ENCODE data around the gene SHLD1.
"Not testable (repeated sequence)": the region's sequence is repeated elsewhere in the genome, so short reads cannot be mapped to it uniquely, and the experiment has no call there.

Gene SHLD1

GRCh38 chr20:5797843-5798462, 47.8 kb downstream of the SHLD1 start:
- Histone ChIP-seq H3K9ac (ENCODE audit: low read depth, low read length) (no peak overlapping the region), H3K4me3 (ENCODE audit: low read length) (no peak overlapping the region), H3K4me1 (ENCODE audit: insufficient read depth, low read length) (peaks cover 12% of the 10 kb centered on the region; the same call in 1 of the 2 replicates), H3K36me3 (ENCODE audit: insufficient read depth, low read length) (no peaks in the 10 kb centered on the region), H3K27ac (ENCODE audit: low read depth, low read length) (no peak overlapping the region), H3K27me3 (ENCODE audit: insufficient read depth, low read length) (no peaks in the 10 kb centered on the region), H3K9me3 (ENCODE audit: insufficient read depth, low read depth, low read length) (no peaks in the 10 kb centered on the region)
- 78% methylated on average over 7 of the region's 7 CpGs for WGBS

- H3K36me3 ChIP-seq (ENCODE audit: insufficient read depth, low read length); H3K4me3 ChIP-seq (ENCODE audit: low read length); H3K27ac ChIP-seq (ENCODE audit: low read depth, low read length); H3K9ac ChIP-seq (ENCODE audit: low read depth, low read length); H3K27me3 ChIP-seq (ENCODE audit: insufficient read depth, low read length); H3K9me3 ChIP-seq (ENCODE audit: insufficient read depth, low read depth, low read length); H3K4me1 ChIP-seq (ENCODE audit: insufficient read depth, low read length): not testable (repeated sequence)
- 96% methylated on average over 11 of the region's 13 CpGs for WGBS
Measured at GRCh38 chr20:5803754-5804303, 53.6 kb downstream of the SHLD1 start.

- no peak overlapping the region for H3K4me3 ChIP-seq (ENCODE audit: low read length)
- WGBS = 92% methylated on average over 7 of the region's 7 CpGs
- H3K36me3 ChIP-seq (ENCODE audit: insufficient read depth, low read length) = no peaks in the 10 kb centered on the region
- no peaks in the 10 kb centered on the region for H3K9me3 ChIP-seq (ENCODE audit: insufficient read depth, low read depth, low read length)
- H3K27ac ChIP-seq (ENCODE audit: low read depth, low read length) = no peak overlapping the region
- H3K27me3 ChIP-seq (ENCODE audit: insufficient read depth, low read length) = no peaks in the 10 kb centered on the region
- peaks cover 7% of the 10 kb centered on the region for H3K4me1 ChIP-seq (ENCODE audit: insufficient read depth, low read length)
- no peak overlapping the region for H3K9ac ChIP-seq (ENCODE audit: low read depth, low read length)
Measured at GRCh38 chr20:5806457-5807263, 56.5 kb downstream of the SHLD1 start.

- H3K4me1 ChIP-seq (ENCODE audit: insufficient read depth, low read length) = peaks cover 7% of the 10 kb centered on the region
- H3K36me3 ChIP-seq (ENCODE audit: insufficient read depth, low read length) = no peaks in the 10 kb centered on the region
- no peak overlapping the region for H3K27ac ChIP-seq (ENCODE audit: low read depth, low read length)
- H3K4me3 ChIP-seq (ENCODE audit: low read length) = no peak overlapping the region
- no peak overlapping the region for H3K9ac ChIP-seq (ENCODE audit: low read depth, low read length)
- whole genome bisulfite sequencing = 97% methylated on average over 3 of the region's 3 CpGs
- H3K9me3 ChIP-seq (ENCODE audit: insufficient read depth, low read depth, low read length) = no peaks in the 10 kb centered on the region
- no peaks in the 10 kb centered on the region for H3K27me3 ChIP-seq (ENCODE audit: insufficient read depth, low read length)
Measured at GRCh38 chr20:5807431-5807830, 57.2 kb downstream of the SHLD1 start.

GRCh38 chr20:5808901-5809300, 58.7 kb downstream of the SHLD1 start:
- Histone ChIP-seq H3K27ac (ENCODE audit: low read depth, low read length) (no peak overlapping the region), H3K4me1 (ENCODE audit: insufficient read depth, low read length) (peaks cover 7% of the 10 kb centered on the region), H3K9ac (ENCODE audit: low read depth, low read length) (no peak overlapping the region), H3K4me3 (ENCODE audit: low read length) (no peak overlapping the region), H3K9me3 (ENCODE audit: insufficient read depth, low read depth, low read length) (no peaks in the 10 kb centered on the region), H3K36me3 (ENCODE audit: insufficient read depth, low read length) (no peaks in the 10 kb centered on the region), H3K27me3 (ENCODE audit: insufficient read depth, low read length) (no peaks in the 10 kb centered on the region)
- 94% methylated on average over 1 of the region's 2 CpGs for WGBS

- Histone ChIP-seq H3K36me3 (ENCODE audit: insufficient read depth, low read length) (no peaks in the 10 kb centered on the region), H3K27ac (ENCODE audit: low read depth, low read length) (no peak overlapping the region), H3K4me1 (ENCODE audit: insufficient read depth, low read length) (peaks cover 5% of the 10 kb centered on the region)
Measured at GRCh38 chr20:5809495-5809894, 59.3 kb downstream of the SHLD1 start.

GRCh38 chr20:5810800-5811422, 60.7 kb downstream of the SHLD1 start:
- no peak overlapping the region for H3K27ac ChIP-seq (ENCODE audit: low read depth, low read length)
- 91% methylated on average over 5 of the region's 5 CpGs for WGBS
- H3K4me1 ChIP-seq (ENCODE audit: insufficient read depth, low read length) = no peaks in the 10 kb centered on the region

More at GRCh38 chr20:5809495-5809894, 59.3 kb downstream of the SHLD1 start:
- H3K27me3 ChIP-seq (ENCODE audit: insufficient read depth, low read length) = no peaks in the 10 kb centered on the region
- H3K9me3 ChIP-seq (ENCODE audit: insufficient read depth, low read depth, low read length) = no peaks in the 10 kb centered on the region
- 89% methylated on average over 5 of the region's 5 CpGs for WGBS
- H3K4me3 ChIP-seq (ENCODE audit: low read length) = no peak overlapping the region
- no peak overlapping the region for H3K9ac ChIP-seq (ENCODE audit: low read depth, low read length)

GRCh38 chr20:5811746-5812145, 61.5 kb downstream of the SHLD1 start:
- H3K9me3 ChIP-seq (ENCODE audit: insufficient read depth, low read depth, low read length) = no peaks in the 10 kb centered on the region
- no peaks in the 10 kb centered on the region for H3K36me3 ChIP-seq (ENCODE audit: insufficient read depth, low read length)
- no peak overlapping the region for H3K27ac ChIP-seq (ENCODE audit: low read depth, low read length)
- H3K4me3 ChIP-seq (ENCODE audit: low read length) = no peak overlapping the region
- H3K27me3 ChIP-seq (ENCODE audit: insufficient read depth, low read length) = no peaks in the 10 kb centered on the region
- H3K4me1 ChIP-seq (ENCODE audit: insufficient read depth, low read length) = no peaks in the 10 kb centered on the region
- 98% methylated on average over 2 of the region's 4 CpGs for WGBS
- H3K9ac ChIP-seq (ENCODE audit: low read depth, low read length) = no peak overlapping the region

More at GRCh38 chr20:5810800-5811422, 60.7 kb downstream of the SHLD1 start:
- H3K9ac ChIP-seq (ENCODE audit: low read depth, low read length) = no peak overlapping the region
- H3K9me3 ChIP-seq (ENCODE audit: insufficient read depth, low read depth, low read length) = no peaks in the 10 kb centered on the region
- H3K27me3 ChIP-seq (ENCODE audit: insufficient read depth, low read length) = no peaks in the 10 kb centered on the region
- no peak overlapping the region for H3K4me3 ChIP-seq (ENCODE audit: low read length)
- H3K36me3 ChIP-seq (ENCODE audit: insufficient read depth, low read length) = no peaks in the 10 kb centered on the region

- Histone ChIP-seq H3K4me1 (ENCODE audit: insufficient read depth, low read length) (peaks cover 10% of the 10 kb centered on the region), H3K9me3 (ENCODE audit: insufficient read depth, low read depth, low read length) (no peaks in the 10 kb centered on the region), H3K9ac (ENCODE audit: low read depth, low read length) (no peak overlapping the region), H3K27me3 (ENCODE audit: insufficient read depth, low read length) (no peaks in the 10 kb centered on the region), H3K27ac (ENCODE audit: low read depth, low read length) (no peak overlapping the region), H3K4me3 (ENCODE audit: low read length) (no peak overlapping the region), H3K36me3 (ENCODE audit: insufficient read depth, low read length) (no peaks in the 10 kb centered on the region)
- 96% methylated on average over 1 of the region's 1 CpG for WGBS
Measured at GRCh38 chr20:5818346-5818681, 68.1 kb downstream of the SHLD1 start.

GRCh38 chr20:5820738-5821137, 70.5 kb downstream of the SHLD1 start:
- no peaks in the 10 kb centered on the region for H3K9me3 ChIP-seq (ENCODE audit: insufficient read depth, low read depth, low read length)
- H3K27me3 ChIP-seq (ENCODE audit: insufficient read depth, low read length) = no peaks in the 10 kb centered on the region
- H3K36me3 ChIP-seq (ENCODE audit: insufficient read depth, low read length) = no peaks in the 10 kb centered on the region
- peaks cover 19% of the 10 kb centered on the region for H3K4me1 ChIP-seq (ENCODE audit: insufficient read depth, low read length)
- H3K9ac ChIP-seq (ENCODE audit: low read depth, low read length) = no peak overlapping the region
- no CpG with 5 or more reads among the region's 1 CpG for WGBS
- H3K4me3 ChIP-seq (ENCODE audit: low read length) = no peak overlapping the region
- 0 out of 2 replicates have a peak overlapping the region, but pooled peaks have one; percentile 3 for H3K27ac ChIP-seq (ENCODE audit: low read depth, low read length)

- Histone ChIP-seq H3K9ac (ENCODE audit: low read depth, low read length) (no peak overlapping the region), H3K4me3 (ENCODE audit: low read length) (no peak overlapping the region), H3K9me3 (ENCODE audit: insufficient read depth, low read depth, low read length) (no peaks in the 10 kb centered on the region), H3K27ac (ENCODE audit: low read depth, low read length) (no peak overlapping the region), H3K36me3 (ENCODE audit: insufficient read depth, low read length) (no peaks in the 10 kb centered on the region), H3K27me3 (ENCODE audit: insufficient read depth, low read length) (no peaks in the 10 kb centered on the region), H3K4me1 (ENCODE audit: insufficient read depth, low read length) (peaks cover 19% of the 10 kb centered on the region)
- 83% methylated on average over 4 of the region's 4 CpGs for WGBS
Measured at GRCh38 chr20:5821627-5822215, 71.5 kb downstream of the SHLD1 start.

Measured in HUES64 (cell line).